Esophagus muscularis mucosa (tissue), 4 donors: ENCODE results near the gene ATRN.

Experiments
- CTCF ChIP-seq, 3 experiments: fragments of 200-600 bp in 2 of 3; fragments of 450-650 bp in 1 of 3; sonication (generic) in 2 of 3; IDR thresholded peaks; one replicate each; pipeline ENCODE4 v1.5.1; 2017 to 2019; ENCODE audit warnings: antibody characterized with exemption in 3 of 3, mild to moderate bottlenecking in 2 of 3, moderate library complexity in 1 of 3
- EP300 ChIP-seq: sonication (generic); formaldehyde crosslinking; IDR thresholded peaks from one replicate; pipeline ENCODE4 v1.6.1; 2017; ENCODE audit warnings: antibody characterized with exemption
- POLR2A ChIP-seq: fragments of 450-650 bp; IDR thresholded peaks from one replicate; pipeline ENCODE4 v1.6.1; 2017; ENCODE audit warnings: antibody characterized with exemption, moderate library complexity, mild to moderate bottlenecking, low read depth
- POLR2AphosphoS5 ChIP-seq, 2 donors: sonication (generic); formaldehyde crosslinking; IDR thresholded peaks; one replicate each; pipeline ENCODE4 v1.6.1; 2017; ENCODE audit warnings: antibody characterized with exemption in 2 of 2

- TF ChIP-seq CTCF (IDR thresholded peaks at IDR 0.05) (no peak), POLR2A (no peak), EP300 (no peak), POLR2AphosphoS5 (IDR thresholded peaks at IDR 0.05) (no peak)
These were observed 141.1 kb downstream of the ATRN start for GRCh38 chr20:3611901-3612300.
